GM23248 (cell line): ENCODE results near the gene H19.

Experiments
- EZH2 ChIP-seq: fragments of 200-600 bp; sonication (generic); IDR thresholded peaks from 2 replicates; pipeline ENCODE4 v1.6.1; 2018; ENCODE audit warnings: antibody characterized with exemption, mild to moderate bottlenecking; ENCODE audit not compliant: insufficient read depth, poor library complexity, severe bottlenecking
- EZH2phosphoT487 ChIP-seq: fragments of 200-600 bp; sonication (generic); IDR thresholded peaks from 2 replicates; pipeline ENCODE4 v1.6.1; 2018; ENCODE audit warnings: antibody characterized with exemption, moderate library complexity, mild to moderate bottlenecking, low read depth; ENCODE audit not compliant: insufficient read depth

GRCh38 chr11:1967641-1968225, 29.9 kb downstream of the H19 start:
- TF ChIP-seq EZH2 (no peak), EZH2phosphoT487 (no peak)
